ENCODE data around the gene RIOK3.
A peak's percentile ranks its signal among the peaks of the same experiment; 100 is the strongest.

Gene RIOK3

GRCh38 chr18:23523429-23524212 lies 70.5 kb downstream of the RIOK3 start:
- ChIA-PET CTCF (interaction anchor here (0.6 to 1.8 kb wide), 5 partner anchors 8 to 791 kb away, joined by 3 to 8 read pairs (median 3); no protein-coding TSS in a partner anchor), POLR2A (interaction anchor here (0.7 kb wide), 1 partner anchor 65 kb away, joined by 3 read pairs; no protein-coding TSS in a partner anchor)
- Histone ChIP-seq H3K36me3 (ENCODE audit: control insufficient read depth in 2 of 2, insufficient read depth in 1 of 2, low read length in 2 of 2) (peaks cover 20 to 92% of the 10 kb centered on the region in 2 experiments), H3K9me3 (ENCODE audit: control insufficient read depth, insufficient read depth, low read depth, low read length) (no peaks in the 10 kb centered on the region), H3K27ac (ENCODE audit: extremely low read depth, low read depth, low read length) (no peak overlapping the region), H3K4me1 (ENCODE audit: control insufficient read depth, insufficient read depth, low read length) (no peaks in the 10 kb centered on the region), H3K4me3 (ENCODE audit: low read depth, low read length) (no peak overlapping the region)
- TF ChIP-seq ZNF362 (tag by site-specific recombination; IDR thresholded peaks at IDR 0.05) (peak; percentile 68; the same call in 1 of the 2 replicates), ZNF174 (tag by site-specific recombination; IDR thresholded peaks at IDR 0.05) (no peak), ZXDB (tag by site-specific recombination; IDR thresholded peaks at IDR 0.05) (no peak)

GRCh38 chr18:23524213-23524707 lies 71.2 kb downstream of the RIOK3 start:
- H3K36me3 ChIP-seq (ENCODE audit: control insufficient read depth in 2 of 2, insufficient read depth in 1 of 2, low read length in 2 of 2): peaks cover 20 to 92% of the 10 kb centered on the region in 2 experiments
- H3K4me1 ChIP-seq (ENCODE audit: control insufficient read depth, insufficient read depth, low read length): no peaks in the 10 kb centered on the region
- POLR2A ChIA-PET: no interaction called here
- CTCF ChIA-PET: interaction anchor here (0.6 to 1.8 kb wide), 3 partner anchors 9 to 790 kb away, joined by 3 to 8 read pairs (median 3); no protein-coding TSS in a partner anchor
- H3K9me3 ChIP-seq (ENCODE audit: control insufficient read depth, insufficient read depth, low read depth, low read length): no peaks in the 10 kb centered on the region
- TF ChIP-seq, protein P1, sequence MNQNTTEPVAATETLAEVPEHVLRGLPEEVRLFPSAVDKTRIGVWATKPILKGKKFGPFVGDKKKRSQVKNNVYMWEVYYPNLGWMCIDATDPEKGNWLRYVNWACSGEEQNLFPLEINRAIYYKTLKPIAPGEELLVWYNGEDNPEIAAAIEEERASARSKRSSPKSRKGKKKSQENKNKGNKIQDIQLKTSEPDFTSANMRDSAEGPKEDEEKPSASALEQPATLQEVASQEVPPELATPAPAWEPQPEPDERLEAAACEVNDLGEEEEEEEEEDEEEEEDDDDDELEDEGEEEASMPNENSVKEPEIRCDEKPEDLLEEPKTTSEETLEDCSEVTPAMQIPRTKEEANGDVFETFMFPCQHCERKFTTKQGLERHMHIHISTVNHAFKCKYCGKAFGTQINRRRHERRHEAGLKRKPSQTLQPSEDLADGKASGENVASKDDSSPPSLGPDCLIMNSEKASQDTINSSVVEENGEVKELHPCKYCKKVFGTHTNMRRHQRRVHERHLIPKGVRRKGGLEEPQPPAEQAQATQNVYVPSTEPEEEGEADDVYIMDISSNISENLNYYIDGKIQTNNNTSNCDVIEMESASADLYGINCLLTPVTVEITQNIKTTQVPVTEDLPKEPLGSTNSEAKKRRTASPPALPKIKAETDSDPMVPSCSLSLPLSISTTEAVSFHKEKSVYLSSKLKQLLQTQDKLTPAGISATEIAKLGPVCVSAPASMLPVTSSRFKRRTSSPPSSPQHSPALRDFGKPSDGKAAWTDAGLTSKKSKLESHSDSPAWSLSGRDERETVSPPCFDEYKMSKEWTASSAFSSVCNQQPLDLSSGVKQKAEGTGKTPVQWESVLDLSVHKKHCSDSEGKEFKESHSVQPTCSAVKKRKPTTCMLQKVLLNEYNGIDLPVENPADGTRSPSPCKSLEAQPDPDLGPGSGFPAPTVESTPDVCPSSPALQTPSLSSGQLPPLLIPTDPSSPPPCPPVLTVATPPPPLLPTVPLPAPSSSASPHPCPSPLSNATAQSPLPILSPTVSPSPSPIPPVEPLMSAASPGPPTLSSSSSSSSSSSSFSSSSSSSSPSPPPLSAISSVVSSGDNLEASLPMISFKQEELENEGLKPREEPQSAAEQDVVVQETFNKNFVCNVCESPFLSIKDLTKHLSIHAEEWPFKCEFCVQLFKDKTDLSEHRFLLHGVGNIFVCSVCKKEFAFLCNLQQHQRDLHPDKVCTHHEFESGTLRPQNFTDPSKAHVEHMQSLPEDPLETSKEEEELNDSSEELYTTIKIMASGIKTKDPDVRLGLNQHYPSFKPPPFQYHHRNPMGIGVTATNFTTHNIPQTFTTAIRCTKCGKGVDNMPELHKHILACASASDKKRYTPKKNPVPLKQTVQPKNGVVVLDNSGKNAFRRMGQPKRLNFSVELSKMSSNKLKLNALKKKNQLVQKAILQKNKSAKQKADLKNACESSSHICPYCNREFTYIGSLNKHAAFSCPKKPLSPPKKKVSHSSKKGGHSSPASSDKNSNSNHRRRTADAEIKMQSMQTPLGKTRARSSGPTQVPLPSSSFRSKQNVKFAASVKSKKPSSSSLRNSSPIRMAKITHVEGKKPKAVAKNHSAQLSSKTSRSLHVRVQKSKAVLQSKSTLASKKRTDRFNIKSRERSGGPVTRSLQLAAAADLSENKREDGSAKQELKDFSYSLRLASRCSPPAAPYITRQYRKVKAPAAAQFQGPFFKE (tag by site-specific recombination; IDR thresholded peaks at IDR 0.05; ENCODE audit: borderline replicate concordance): no peak
- TF ChIP-seq MZF1 (tag by site-specific recombination; IDR thresholded peaks at IDR 0.05; ENCODE audit: borderline replicate concordance): no peak
- no peak for TF ChIP-seq ZBTB17 (tag by site-specific recombination; IDR thresholded peaks at IDR 0.05)
- no peak overlapping the region for H3K4me3 ChIP-seq (ENCODE audit: low read depth, low read length)
- H3K27ac ChIP-seq (ENCODE audit: extremely low read depth, low read depth, low read length): no peak overlapping the region

DNA sequence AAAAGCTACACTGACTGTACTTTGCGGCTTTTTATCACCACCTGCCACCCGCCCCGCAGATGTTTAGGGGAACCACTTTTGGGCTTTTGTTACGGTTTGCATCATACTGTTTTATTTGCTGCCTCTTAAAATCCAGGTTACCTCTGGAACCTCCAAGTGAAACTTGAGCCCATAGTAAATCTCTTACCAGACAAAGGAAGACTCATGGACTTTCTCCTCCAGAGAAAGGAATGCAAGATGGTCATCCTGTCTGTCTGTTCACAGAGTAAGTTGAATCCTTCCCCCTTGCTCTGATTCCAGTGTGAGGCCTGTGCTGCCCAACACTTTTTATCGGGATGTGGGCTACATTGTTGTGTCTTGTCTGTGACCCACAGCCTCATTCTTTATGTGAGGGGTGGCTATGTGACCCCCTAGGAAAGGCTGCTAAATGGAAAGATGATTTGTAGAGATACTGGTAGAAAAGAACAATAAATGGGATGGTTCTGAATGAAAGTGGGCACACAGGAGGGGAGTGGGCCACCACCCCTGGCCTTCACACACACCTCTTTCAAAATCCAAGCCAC lies 73.5 kb downstream of the RIOK3 start:
- Histone ChIP-seq H3K9me3 (ENCODE audit: control insufficient read depth, insufficient read depth, low read depth, low read length) (no peaks in the 10 kb centered on the region), H3K36me3 (ENCODE audit: control insufficient read depth in 2 of 2, insufficient read depth in 1 of 2, low read length in 2 of 2) (peaks cover 27 to 92% of the 10 kb centered on the region in 2 experiments), H3K4me3 (ENCODE audit: low read depth, low read length) (no peak overlapping the region), H3K27ac (ENCODE audit: extremely low read depth, low read depth, low read length) (no peak overlapping the region), H3K4me1 (ENCODE audit: control insufficient read depth, insufficient read depth, low read length) (no peaks in the 10 kb centered on the region)
- TF ChIP-seq FEZF1 (tag by site-specific recombination; IDR thresholded peaks at IDR 0.05): no peak
- TF ChIP-seq ZNF223 (tag by site-specific recombination; IDR thresholded peaks at IDR 0.05): no peak
- TF ChIP-seq KLF1 (tag by site-specific recombination; IDR thresholded peaks at IDR 0.05): no peak
- no peak for TF ChIP-seq ZNF654 (tag by site-specific recombination; IDR thresholded peaks at IDR 0.05; ENCODE audit: low read depth)
- no peak for TF ChIP-seq ZNF239 (tag by site-specific recombination; IDR thresholded peaks at IDR 0.05)
- no peak for TF ChIP-seq ZNF274 (IDR thresholded peaks at IDR 0.05; ENCODE audit: low read length)
- no peak for TF ChIP-seq ZNF274 (tag by site-specific recombination; IDR thresholded peaks at IDR 0.05; ENCODE audit: borderline replicate concordance)
- no peak for TF ChIP-seq ZNF132 (tag by site-specific recombination; IDR thresholded peaks at IDR 0.05; ENCODE audit: borderline replicate concordance)
- TF ChIP-seq, protein P2, sequence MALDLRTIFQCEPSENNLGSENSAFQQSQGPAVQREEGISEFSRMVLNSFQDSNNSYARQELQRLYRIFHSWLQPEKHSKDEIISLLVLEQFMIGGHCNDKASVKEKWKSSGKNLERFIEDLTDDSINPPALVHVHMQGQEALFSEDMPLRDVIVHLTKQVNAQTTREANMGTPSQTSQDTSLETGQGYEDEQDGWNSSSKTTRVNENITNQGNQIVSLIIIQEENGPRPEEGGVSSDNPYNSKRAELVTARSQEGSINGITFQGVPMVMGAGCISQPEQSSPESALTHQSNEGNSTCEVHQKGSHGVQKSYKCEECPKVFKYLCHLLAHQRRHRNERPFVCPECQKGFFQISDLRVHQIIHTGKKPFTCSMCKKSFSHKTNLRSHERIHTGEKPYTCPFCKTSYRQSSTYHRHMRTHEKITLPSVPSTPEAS (tag by site-specific recombination; IDR thresholded peaks at IDR 0.05): no peak
- TF ChIP-seq ZNF776 (tag by site-specific recombination; IDR thresholded peaks at IDR 0.05; ENCODE audit: borderline replicate concordance): no peak
- no peak for TF ChIP-seq OSR2 (tag by site-specific recombination; IDR thresholded peaks at IDR 0.05)
- TF ChIP-seq ZBTB21 (tag by site-specific recombination; IDR thresholded peaks at IDR 0.05): no peak
- POLR2A ChIA-PET: no interaction called here
- CTCF ChIA-PET: interaction anchor here (2.2 kb wide), 1 partner anchor 10 kb away, joined by 9 read pairs; no protein-coding TSS in a partner anchor

Data from HEK293 (cell line).